WERI-Rb-1 (cell line): ENCODE measurements around the gene CRPPA.

Experiments
- DNase-seq: peaks from one replicate; pipeline ENCODE4 v3.0.0-alpha.2; 2020
- H3K27ac ChIP-seq: fragments of 250-450 bp; sonication (Bioruptor Pico); 2 replicates; pipeline ENCODE4 v1.5.1; 2020; ENCODE audit warnings: mild to moderate bottlenecking, moderate library complexity
- H3K27me3 ChIP-seq: fragments of 250-450 bp; sonication (Bioruptor Pico); 2 replicates; pipeline ENCODE4 v1.5.1; 2021; ENCODE audit warnings: mild to moderate bottlenecking, low read depth, moderate library complexity; ENCODE audit not compliant: insufficient read depth, severe bottlenecking
- H3K36me3 ChIP-seq: fragments of 250-450 bp; sonication (Bioruptor Pico); 2 replicates; pipeline ENCODE4 v1.5.1; 2020; ENCODE audit warnings: mild to moderate bottlenecking, moderate library complexity
- H3K4me3 ChIP-seq: 2 replicates; pipeline ENCODE4 v1.5.1; 2011; ENCODE audit warnings: low read depth, mild to moderate bottlenecking, control low read depth, low read length
- H3K9me3 ChIP-seq: fragments of 250-450 bp; sonication (Bioruptor Pico); 2 replicates; pipeline ENCODE4 v1.5.1; 2021; ENCODE audit warnings: mild to moderate bottlenecking, moderate library complexity; ENCODE audit not compliant: severe bottlenecking
- TF ChIP-seq, protein P1 (sequence below): IDR thresholded peaks from 2 replicates; pipeline ENCODE4 v1.5.1; 2011; ENCODE audit warnings: low read depth, mild to moderate bottlenecking, control low read depth, inconsistent platforms, low read length

CRPPA gene

DNA sequence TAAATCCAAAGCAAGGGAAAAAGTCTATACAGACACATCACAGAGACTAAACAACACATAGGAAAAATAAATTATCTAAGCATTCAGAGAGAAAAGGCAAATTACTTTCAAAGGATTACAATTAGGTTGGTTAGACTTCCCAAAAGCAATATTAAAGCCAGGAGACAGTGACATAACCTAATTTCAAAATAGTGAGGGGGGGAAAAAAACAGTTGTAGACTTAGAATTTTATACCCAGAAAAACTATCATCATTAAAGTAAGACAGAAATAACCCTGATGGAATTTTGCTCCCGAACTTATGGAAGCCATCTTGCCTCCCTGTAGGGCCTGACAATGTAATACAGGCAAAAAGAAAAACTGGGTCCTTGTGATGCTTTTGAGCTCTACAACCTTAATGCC lies 18.4 kb downstream of the CRPPA start:
- Histone ChIP-seq H3K9me3 (peaks cover 19% of the 10 kb centered on the region), H3K4me3 (no peak overlapping the region), H3K27ac (no peak overlapping the region), H3K27me3 (no peaks in the 10 kb centered on the region), H3K36me3 (no peaks in the 10 kb centered on the region)
- no peak for DNase-seq
- TF ChIP-seq, protein P1, sequence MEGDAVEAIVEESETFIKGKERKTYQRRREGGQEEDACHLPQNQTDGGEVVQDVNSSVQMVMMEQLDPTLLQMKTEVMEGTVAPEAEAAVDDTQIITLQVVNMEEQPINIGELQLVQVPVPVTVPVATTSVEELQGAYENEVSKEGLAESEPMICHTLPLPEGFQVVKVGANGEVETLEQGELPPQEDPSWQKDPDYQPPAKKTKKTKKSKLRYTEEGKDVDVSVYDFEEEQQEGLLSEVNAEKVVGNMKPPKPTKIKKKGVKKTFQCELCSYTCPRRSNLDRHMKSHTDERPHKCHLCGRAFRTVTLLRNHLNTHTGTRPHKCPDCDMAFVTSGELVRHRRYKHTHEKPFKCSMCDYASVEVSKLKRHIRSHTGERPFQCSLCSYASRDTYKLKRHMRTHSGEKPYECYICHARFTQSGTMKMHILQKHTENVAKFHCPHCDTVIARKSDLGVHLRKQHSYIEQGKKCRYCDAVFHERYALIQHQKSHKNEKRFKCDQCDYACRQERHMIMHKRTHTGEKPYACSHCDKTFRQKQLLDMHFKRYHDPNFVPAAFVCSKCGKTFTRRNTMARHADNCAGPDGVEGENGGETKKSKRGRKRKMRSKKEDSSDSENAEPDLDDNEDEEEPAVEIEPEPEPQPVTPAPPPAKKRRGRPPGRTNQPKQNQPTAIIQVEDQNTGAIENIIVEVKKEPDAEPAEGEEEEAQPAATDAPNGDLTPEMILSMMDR = no peak

- Histone ChIP-seq H3K36me3 (no peaks in the 10 kb centered on the region), H3K9me3 (peaks cover 28% of the 10 kb centered on the region), H3K27me3 (no peaks in the 10 kb centered on the region), H3K4me3 (no peak overlapping the region), H3K27ac (no peak overlapping the region)
- TF ChIP-seq, protein P1 = no peak
- no peak for DNase-seq
These were observed 19.2 kb downstream of the CRPPA start for GRCh38 chr7:16402091-16402490.

- DNase-seq = no peak
- peaks cover 32% of the 10 kb centered on the region for H3K9me3 ChIP-seq
- TF ChIP-seq, protein P1 = no peak
- H3K4me3 ChIP-seq = no peak overlapping the region
- H3K27ac ChIP-seq = no peak overlapping the region
- H3K27me3 ChIP-seq = no peaks in the 10 kb centered on the region
- H3K36me3 ChIP-seq = no peaks in the 10 kb centered on the region
These were observed 20.5 kb downstream of the CRPPA start for GRCh38 chr7:16400893-16401275.

- TF ChIP-seq, protein P1 = no peak
- no peaks in the 10 kb centered on the region for H3K36me3 ChIP-seq
- peaks cover 32% of the 10 kb centered on the region for H3K9me3 ChIP-seq
- H3K27me3 ChIP-seq = no peaks in the 10 kb centered on the region
- no peak for DNase-seq
- H3K4me3 ChIP-seq = no peak overlapping the region
- no peak overlapping the region for H3K27ac ChIP-seq
These were observed 21.1 kb downstream of the CRPPA start for GRCh38 chr7:16399916-16400892.

DNA sequence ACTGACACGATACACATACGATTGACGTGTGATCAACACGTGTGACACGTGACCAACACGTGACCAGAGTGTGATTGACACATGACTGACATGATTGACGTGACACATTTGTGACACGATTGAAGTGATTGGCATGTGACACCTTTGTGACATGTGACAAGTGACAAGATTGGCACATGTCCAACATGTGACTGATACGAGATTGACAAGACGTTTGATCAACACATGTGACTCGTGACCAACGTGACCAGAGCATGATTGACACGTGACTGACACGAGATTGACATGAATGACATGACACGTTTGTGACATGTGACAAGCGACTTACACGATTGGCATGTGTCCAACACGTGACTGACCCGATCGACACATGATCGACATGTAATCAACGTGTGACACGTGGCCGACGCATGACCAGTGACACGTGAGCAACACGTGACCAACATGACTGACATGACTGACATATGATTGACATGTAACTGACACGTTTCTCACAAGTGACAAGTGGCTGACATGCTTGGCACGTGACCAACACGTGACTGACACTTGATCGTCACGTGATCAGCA lies 22.0 kb downstream of the CRPPA start:
- Histone ChIP-seq H3K27me3 (no peaks in the 10 kb centered on the region), H3K4me3 (no peak overlapping the region), H3K27ac (no peak overlapping the region), H3K36me3 (no peaks in the 10 kb centered on the region), H3K9me3 (peaks cover 32% of the 10 kb centered on the region)
- TF ChIP-seq, protein P1 = no peak
- DNase-seq = no peak
